ENCODE results near the gene GOLGA1. TPM values are rescaled to one million over a fixed set of nuclear protein-coding genes. Genes with fewer than 3 reads are reported as not detected.
"Not testable (repeated sequence)": the region's sequence is repeated elsewhere in the genome, so short reads cannot be mapped to it uniquely, and the experiment has no call there.

GOLGA1 gene
- total RNA-seq, 1 donor from 2014 or later: 11.0 TPM

GRCh38 chr9:124841075-124841821, 99.6 kb downstream of the GOLGA1 start:
- Histone ChIP-seq H3K27ac (ENCODE audit: low read depth, low read length) (peak overlapping the region; percentile 49), H3K27me3 (ENCODE audit: control insufficient read depth in 3 of 3, insufficient read depth in 3 of 3, low read length in 3 of 3) (no peaks in the 10 kb centered on the region), H3K4me1 (ENCODE audit: control insufficient read depth in 3 of 3, insufficient read depth in 3 of 3, low read length in 3 of 3) (peaks cover 14 to 17% (median 17%) of the 10 kb centered on the region in 3 donors), H3K9ac (ENCODE audit: low read depth in 1 of 3, low read length in 3 of 3) (peak overlapping the region in 1 of 3 donors; percentile 69), H3K36me3 (ENCODE audit: control insufficient read depth in 3 of 3, insufficient read depth in 3 of 3, low read length in 3 of 3) (no peaks in the 10 kb centered on the region), H3K9me3 (ENCODE audit: control insufficient read depth in 3 of 3, low read length in 3 of 3) (no peaks in the 10 kb centered on the region), H3K4me3 (ENCODE audit: low read length in 3 of 3) (no peak overlapping the region)

DNA sequence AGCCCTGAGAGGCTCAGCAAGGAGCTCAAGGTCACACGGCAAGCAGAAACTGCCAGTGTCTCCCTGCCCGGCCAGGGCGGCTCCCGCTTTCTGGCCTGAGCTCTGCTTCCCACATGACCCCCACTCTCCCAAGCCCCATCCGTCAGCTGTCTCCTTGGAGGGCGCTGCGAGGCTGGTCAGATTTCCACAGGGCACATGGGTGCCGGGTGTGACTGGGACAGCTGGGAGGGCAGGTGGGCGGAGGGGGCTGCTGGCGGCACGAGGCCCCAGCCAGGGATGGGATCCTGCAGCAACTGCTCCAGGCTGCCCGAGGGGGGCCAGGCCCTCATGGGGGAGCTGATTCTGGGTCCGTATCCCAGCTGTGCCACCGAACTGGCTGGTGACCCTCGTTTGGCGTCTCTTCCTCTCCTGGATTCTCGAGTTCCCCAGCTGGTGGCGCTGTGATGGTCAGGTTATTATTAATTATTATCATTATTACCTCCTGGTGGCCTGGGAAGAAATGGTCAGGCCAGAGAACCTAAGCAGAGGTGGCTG, 100.5 kb downstream of the GOLGA1 start:
- Histone ChIP-seq H3K36me3 (ENCODE audit: control insufficient read depth in 3 of 3, insufficient read depth in 3 of 3, low read length in 3 of 3) (no peaks in the 10 kb centered on the region), H3K9me3 (ENCODE audit: control insufficient read depth in 3 of 3, low read length in 3 of 3) (no peaks in the 10 kb centered on the region), H3K4me3 (ENCODE audit: low read length in 3 of 3) (peak overlapping the region in 1 of 3 donors; percentile 29), H3K9ac (ENCODE audit: low read depth in 1 of 3, low read length in 3 of 3) (peak overlapping the region in 1 of 3 donors; percentile 69), H3K27ac (ENCODE audit: low read depth, low read length) (peak overlapping the region; percentile 49), H3K27me3 (ENCODE audit: control insufficient read depth in 3 of 3, insufficient read depth in 3 of 3, low read length in 3 of 3) (no peaks in the 10 kb centered on the region), H3K4me1 (ENCODE audit: control insufficient read depth in 3 of 3, insufficient read depth in 3 of 3, low read length in 3 of 3) (peaks cover 16 to 26% (median 24%) of the 10 kb centered on the region in 3 donors)

- no peaks in the 10 kb centered on the region for H3K36me3 ChIP-seq (ENCODE audit: control insufficient read depth in 3 of 3, insufficient read depth in 3 of 3, low read length in 3 of 3)
- H3K27ac ChIP-seq (ENCODE audit: low read depth, low read length): peak overlapping the region; percentile 49
- H3K9ac ChIP-seq (ENCODE audit: low read depth in 1 of 3, low read length in 3 of 3): peak overlapping the region in 1 of 3 donors; percentile 69
- H3K9me3 ChIP-seq (ENCODE audit: control insufficient read depth in 3 of 3, low read length in 3 of 3): no peaks in the 10 kb centered on the region
- H3K27me3 ChIP-seq (ENCODE audit: control insufficient read depth in 3 of 3, insufficient read depth in 3 of 3, low read length in 3 of 3): no peaks in the 10 kb centered on the region
- H3K4me3 ChIP-seq (ENCODE audit: low read length in 3 of 3): peak overlapping the region in 1 of 3 donors; percentile 13
- peaks cover 22 to 32% (median 30%) of the 10 kb centered on the region in 3 donors for H3K4me1 ChIP-seq (ENCODE audit: control insufficient read depth in 3 of 3, insufficient read depth in 3 of 3, low read length in 3 of 3)
Measured at GRCh38 chr9:124839612-124840299, 101.1 kb downstream of the GOLGA1 start.

DNA sequence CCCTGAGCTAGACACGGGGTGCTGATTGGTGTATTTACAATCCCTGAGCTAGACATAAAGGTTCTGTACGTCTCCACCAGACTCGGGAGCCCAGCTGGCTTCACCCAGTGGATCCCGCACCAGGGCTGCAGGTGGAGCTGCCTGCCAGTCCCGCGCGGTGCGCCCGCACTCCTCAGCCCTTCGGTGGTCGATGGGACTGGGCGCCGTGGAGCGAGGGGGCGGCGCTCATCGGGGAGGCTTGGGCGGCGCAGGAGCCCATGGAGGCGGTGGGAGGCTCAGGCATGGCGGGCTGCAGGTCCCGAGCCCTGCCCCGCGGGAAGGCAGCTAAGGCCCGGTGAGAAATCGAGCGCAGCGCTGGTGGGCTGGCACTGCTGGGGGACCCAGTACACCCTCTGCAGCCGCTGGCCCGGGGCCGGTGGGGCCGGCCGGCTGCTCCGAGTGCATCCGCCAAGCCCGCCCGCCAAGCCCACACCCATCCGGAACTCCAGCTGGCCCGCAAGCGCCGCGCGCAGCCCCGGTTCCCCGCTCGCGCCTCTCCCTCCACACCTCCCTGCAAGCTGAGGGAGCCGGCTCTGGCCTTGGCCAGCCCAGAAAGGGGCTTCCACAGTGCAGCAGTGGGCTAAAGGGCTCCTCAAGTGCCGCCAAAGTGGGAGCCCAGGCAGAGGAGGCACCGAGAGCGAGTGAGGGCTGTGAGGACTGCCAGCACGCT, 102.2 kb downstream of the GOLGA1 start:
- peaks cover 24 to 36% (median 35%) of the 10 kb centered on the region in 3 donors for H3K4me1 ChIP-seq (ENCODE audit: control insufficient read depth in 3 of 3, insufficient read depth in 3 of 3, low read length in 3 of 3)
- H3K36me3 ChIP-seq (ENCODE audit: control insufficient read depth in 3 of 3, insufficient read depth in 3 of 3, low read length in 3 of 3); H3K9me3 ChIP-seq (ENCODE audit: control insufficient read depth in 3 of 3, low read length in 3 of 3); H3K27ac ChIP-seq (ENCODE audit: low read depth, low read length); H3K27me3 ChIP-seq (ENCODE audit: control insufficient read depth in 3 of 3, insufficient read depth in 3 of 3, low read length in 3 of 3); H3K9ac ChIP-seq (ENCODE audit: low read depth in 1 of 3, low read length in 3 of 3); H3K4me3 ChIP-seq (ENCODE audit: low read length in 3 of 3): not testable (repeated sequence)

- H3K4me1 ChIP-seq (ENCODE audit: control insufficient read depth in 3 of 3, insufficient read depth in 3 of 3, low read length in 3 of 3): peaks cover 24 to 36% (median 35%) of the 10 kb centered on the region in 3 donors
- H3K9me3 ChIP-seq (ENCODE audit: control insufficient read depth in 3 of 3, low read length in 3 of 3); H3K9ac ChIP-seq (ENCODE audit: low read depth in 1 of 3, low read length in 3 of 3); H3K27ac ChIP-seq (ENCODE audit: low read depth, low read length); H3K36me3 ChIP-seq (ENCODE audit: control insufficient read depth in 3 of 3, insufficient read depth in 3 of 3, low read length in 3 of 3); H3K4me3 ChIP-seq (ENCODE audit: low read length in 3 of 3); H3K27me3 ChIP-seq (ENCODE audit: control insufficient read depth in 3 of 3, insufficient read depth in 3 of 3, low read length in 3 of 3): not testable (repeated sequence)
Measured at GRCh38 chr9:124838132-124838531, 102.8 kb downstream of the GOLGA1 start.

- Histone ChIP-seq H3K4me3 (ENCODE audit: low read length in 3 of 3) (peak overlapping the region; percentile 33 to 65 (median 48)), H3K9ac (ENCODE audit: low read depth in 1 of 3, low read length in 3 of 3) (peak overlapping the region; percentile 47 to 86 (median 51)), H3K4me1 (ENCODE audit: control insufficient read depth in 3 of 3, insufficient read depth in 3 of 3, low read length in 3 of 3) (peaks cover 30 to 45% (median 43%) of the 10 kb centered on the region in 3 donors), H3K27ac (ENCODE audit: low read depth, low read length) (peak overlapping the region; percentile 61), H3K27me3 (ENCODE audit: control insufficient read depth in 3 of 3, insufficient read depth in 3 of 3, low read length in 3 of 3) (no peaks in the 10 kb centered on the region), H3K36me3 (ENCODE audit: control insufficient read depth in 3 of 3, insufficient read depth in 3 of 3, low read length in 3 of 3) (no peaks in the 10 kb centered on the region), H3K9me3 (ENCODE audit: control insufficient read depth in 3 of 3, low read length in 3 of 3) (no peaks in the 10 kb centered on the region)
Measured at GRCh38 chr9:124835026-124835557, 105.8 kb downstream of the GOLGA1 start.

GRCh38 chr9:124834591-124834990, 106.3 kb downstream of the GOLGA1 start:
- Histone ChIP-seq H3K4me3 (ENCODE audit: low read length in 3 of 3) (peak overlapping the region in 1 of 3 donors; percentile 65), H3K4me1 (ENCODE audit: control insufficient read depth in 3 of 3, insufficient read depth in 3 of 3, low read length in 3 of 3) (peaks cover 25 to 40% (median 38%) of the 10 kb centered on the region in 3 donors), H3K27ac (ENCODE audit: low read depth, low read length) (peak overlapping the region; percentile 61), H3K27me3 (ENCODE audit: control insufficient read depth in 3 of 3, insufficient read depth in 3 of 3, low read length in 3 of 3) (no peaks in the 10 kb centered on the region), H3K9ac (ENCODE audit: low read depth in 1 of 3, low read length in 3 of 3) (peak overlapping the region; percentile 47 to 86 (median 51)), H3K9me3 (ENCODE audit: control insufficient read depth in 3 of 3, low read length in 3 of 3) (no peaks in the 10 kb centered on the region), H3K36me3 (ENCODE audit: control insufficient read depth in 3 of 3, insufficient read depth in 3 of 3, low read length in 3 of 3) (no peaks in the 10 kb centered on the region)

DNA sequence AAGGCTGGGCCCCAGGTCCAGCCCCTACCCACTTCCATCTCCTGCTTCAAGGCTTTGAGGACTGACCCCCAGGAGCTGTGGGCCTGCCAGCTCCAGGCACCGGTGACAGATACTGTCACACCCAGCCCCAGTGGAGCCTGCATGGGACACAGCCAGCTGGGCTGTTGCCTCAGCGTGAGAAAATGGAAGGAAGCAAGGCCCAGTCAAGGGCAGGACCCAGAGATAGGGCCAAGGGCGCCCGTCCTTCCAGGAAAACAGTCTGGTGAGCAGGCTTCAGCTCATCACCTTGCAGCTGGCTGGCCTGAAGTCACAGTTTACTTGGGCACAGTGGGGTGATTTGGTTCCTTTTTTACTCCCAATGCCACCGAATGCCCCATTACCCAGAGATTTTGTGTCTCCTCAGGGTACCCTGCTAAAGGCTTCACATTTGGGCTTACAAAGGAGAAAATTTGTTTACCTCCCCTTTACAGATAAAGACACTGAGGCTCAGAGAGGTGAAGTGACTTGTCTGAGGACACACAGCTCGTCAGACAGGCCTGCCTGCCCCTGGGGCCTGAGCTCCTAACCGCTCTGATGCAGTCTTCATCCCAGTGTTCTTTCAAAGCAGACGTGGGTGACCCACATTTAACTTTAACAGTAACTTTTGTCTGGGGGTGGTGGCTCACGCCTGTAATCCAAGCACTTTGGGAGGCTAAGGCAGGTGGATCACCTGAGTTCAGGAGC, 109.1 kb downstream of the GOLGA1 start:
- peaks cover 23 to 37% (median 36%) of the 10 kb centered on the region in 3 donors for H3K4me1 ChIP-seq (ENCODE audit: control insufficient read depth in 3 of 3, insufficient read depth in 3 of 3, low read length in 3 of 3)
- H3K27ac ChIP-seq (ENCODE audit: low read depth, low read length): peak overlapping the region; percentile 73
- peak overlapping the region in 2 of 3 donors; percentile 43 to 70 for H3K9ac ChIP-seq (ENCODE audit: low read depth in 1 of 3, low read length in 3 of 3)

DNA sequence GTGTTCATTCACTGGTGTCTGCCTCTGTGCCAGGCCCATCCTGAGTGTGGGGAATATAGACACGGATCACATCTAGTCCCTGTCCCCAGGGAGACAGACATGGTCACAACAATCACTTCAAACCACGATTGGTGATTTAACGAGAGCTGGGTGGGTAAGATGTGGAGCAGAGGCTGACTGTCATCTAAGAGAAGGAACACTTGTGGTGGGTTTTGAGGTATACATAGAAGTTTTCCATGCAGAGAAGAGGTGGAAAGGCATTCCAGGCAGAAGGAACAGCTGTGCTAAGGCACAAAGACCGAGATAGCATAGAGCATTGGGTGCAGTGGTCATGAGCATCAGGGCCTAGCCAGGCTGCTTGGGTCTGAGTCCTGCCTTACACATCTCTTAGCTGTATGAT, 110.3 kb downstream of the GOLGA1 start:
- H3K36me3 ChIP-seq (ENCODE audit: control insufficient read depth in 3 of 3, insufficient read depth in 3 of 3, low read length in 3 of 3): no peaks in the 10 kb centered on the region
- no peak overlapping the region for H3K27ac ChIP-seq (ENCODE audit: low read depth, low read length)
- H3K9me3 ChIP-seq (ENCODE audit: control insufficient read depth in 3 of 3, low read length in 3 of 3): no peaks in the 10 kb centered on the region
- no peaks in the 10 kb centered on the region for H3K27me3 ChIP-seq (ENCODE audit: control insufficient read depth in 3 of 3, insufficient read depth in 3 of 3, low read length in 3 of 3)
- H3K9ac ChIP-seq (ENCODE audit: low read depth in 1 of 3, low read length in 3 of 3): no peak overlapping the region
- peaks cover 23 to 33% (median 27%) of the 10 kb centered on the region in 3 donors for H3K4me1 ChIP-seq (ENCODE audit: control insufficient read depth in 3 of 3, insufficient read depth in 3 of 3, low read length in 3 of 3)
- H3K4me3 ChIP-seq (ENCODE audit: low read length in 3 of 3): no peak overlapping the region

More for the DNA sequence above, 109.1 kb downstream of the GOLGA1 start:
- no peaks in the 10 kb centered on the region for H3K9me3 ChIP-seq (ENCODE audit: control insufficient read depth in 3 of 3, low read length in 3 of 3)
- H3K4me3 ChIP-seq (ENCODE audit: low read length in 3 of 3): peak overlapping the region in 1 of 3 donors; percentile 24
- no peaks in the 10 kb centered on the region for H3K27me3 ChIP-seq (ENCODE audit: control insufficient read depth in 3 of 3, insufficient read depth in 3 of 3, low read length in 3 of 3)
- H3K36me3 ChIP-seq (ENCODE audit: control insufficient read depth in 3 of 3, insufficient read depth in 3 of 3, low read length in 3 of 3): no peaks in the 10 kb centered on the region

Measured in skeletal muscle tissue (tissue), 4 donors.